HEK293 (cell line): ENCODE results near the gene LCOR.

Experiments
- CTCF ChIA-PET: fragments of 350-600 bp; formaldehyde crosslinking; extraction: SDS; loops from one replicate; lab custom pipeline; 2021; ENCODE audit warnings: antibody characterized with exemption; lab: Yijun Ruan, JAX
- POLR2A ChIA-PET: fragments of 300-600 bp; formaldehyde crosslinking; extraction: SDS; loops from one replicate; lab custom pipeline; 2020; ENCODE audit warnings: antibody characterized with exemption, inconsistent platforms; lab: Yijun Ruan, JAX
- H3K27ac ChIP-seq: fragments of 200-500 bp; sonication (Bioruptor generic); 2 replicates; pipeline ENCODE4 v1.5.1; 2014; ENCODE audit warnings: low read depth, low read length, control low read depth, inconsistent platforms; ENCODE audit errors: extremely low read depth
- H3K36me3 ChIP-seq, 2 experiments: fragments of 200-500 bp in 1 of 2; sonication (Bioruptor generic) in 1 of 2; 1 replicate in 1 of 2; 2 replicates in 1 of 2; pipeline ENCODE4 v1.5.1; 2014 to 2017; ENCODE audit warnings: inconsistent platforms in 2 of 2, low read length in 2 of 2; ENCODE audit not compliant: control insufficient read depth in 2 of 2, insufficient read depth in 1 of 2
- H3K4me1 ChIP-seq: fragments of 200-500 bp; sonication (Bioruptor generic); 2 replicates; pipeline ENCODE4 v1.5.1; 2014; ENCODE audit warnings: mild to moderate bottlenecking, low read length, inconsistent platforms; ENCODE audit not compliant: control insufficient read depth, insufficient read depth
- H3K4me3 ChIP-seq: 2 replicates; pipeline ENCODE4 v1.5.1; 2011; ENCODE audit warnings: low read depth, mild to moderate bottlenecking, control low read depth, low read length, moderate library complexity
- H3K9me3 ChIP-seq: fragments of 200-500 bp; sonication (Bioruptor generic); 2 replicates; pipeline ENCODE4 v1.5.1; 2014; ENCODE audit warnings: low read depth, low read length, inconsistent platforms; ENCODE audit not compliant: control insufficient read depth, insufficient read depth
- GLI2 ChIP-seq: fragments of 450-650 bp; formaldehyde crosslinking; IDR thresholded peaks from 2 replicates; pipeline ENCODE4; 2017; ENCODE audit warnings: missing biosample characterization, missing genetic modification characterization, low read depth, borderline replicate concordance
- HOXC10 ChIP-seq: sonication (generic); formaldehyde crosslinking; IDR thresholded peaks from 2 replicates; pipeline ENCODE4 v1.8.1; 2023; ENCODE audit warnings: mild to moderate bottlenecking, missing genetic modification reagents
- OVOL3 ChIP-seq: fragments of 450-650 bp; formaldehyde crosslinking; IDR thresholded peaks from 2 replicates; pipeline ENCODE4 v1.5.1; 2016; ENCODE audit warnings: missing biosample characterization, missing genetic modification characterization
- RBAK ChIP-seq: fragments of 450-650 bp; formaldehyde crosslinking; IDR thresholded peaks from 2 replicates; pipeline ENCODE4 v1.5.1; 2016; ENCODE audit warnings: missing biosample characterization, missing genetic modification characterization
- YY2 ChIP-seq: fragments of 450-650 bp; formaldehyde crosslinking; IDR thresholded peaks from 2 replicates; pipeline ENCODE4 v1.5.1; 2016; ENCODE audit warnings: missing biosample characterization, missing genetic modification characterization
- ZBTB1 ChIP-seq: fragments of 450-650 bp; formaldehyde crosslinking; IDR thresholded peaks from 2 replicates; pipeline ENCODE4 v1.5.1; 2016; ENCODE audit warnings: missing biosample characterization, missing genetic modification characterization
- ZNF114 ChIP-seq: fragments of 450-650 bp; formaldehyde crosslinking; IDR thresholded peaks from 2 replicates; pipeline ENCODE4 v1.5.0; 2017; ENCODE audit warnings: missing biosample characterization, missing genetic modification characterization
- ZNF174 ChIP-seq: fragments of 450-650 bp; formaldehyde crosslinking; IDR thresholded peaks from 2 replicates; pipeline ENCODE4 v1.5.0; 2017; ENCODE audit warnings: missing biosample characterization, mild to moderate bottlenecking, missing genetic modification characterization
- ZNF184 ChIP-seq: fragments of 450-650 bp; IDR thresholded peaks from 2 replicates; pipeline ENCODE4 v1.5.1; 2018; ENCODE audit warnings: missing biosample characterization, mild to moderate bottlenecking, missing genetic modification characterization
- ZNF2 ChIP-seq: fragments of 450-650 bp; formaldehyde crosslinking; IDR thresholded peaks from 2 replicates; pipeline ENCODE4 v1.5.1; 2016; ENCODE audit warnings: missing biosample characterization, missing genetic modification characterization
- ZNF202 ChIP-seq: fragments of 450-650 bp; formaldehyde crosslinking; IDR thresholded peaks from 2 replicates; pipeline ENCODE4 v1.5.1; 2016; ENCODE audit warnings: missing biosample characterization, missing genetic modification characterization, borderline replicate concordance
- ZNF248 ChIP-seq: fragments of 450-650 bp; formaldehyde crosslinking; IDR thresholded peaks from 2 replicates; pipeline ENCODE4 v1.5.1; 2017; ENCODE audit warnings: missing biosample characterization, missing genetic modification characterization
- ZNF341 ChIP-seq: fragments of 450-650 bp; formaldehyde crosslinking; IDR thresholded peaks from 2 replicates; pipeline ENCODE4; 2016; ENCODE audit warnings: low read depth, missing biosample characterization, missing genetic modification characterization
- ZNF548 ChIP-seq: fragments of 450-650 bp; formaldehyde crosslinking; IDR thresholded peaks from 2 replicates; pipeline ENCODE4 v1.5.1; 2016; ENCODE audit warnings: missing biosample characterization, missing genetic modification characterization
- ZNF580 ChIP-seq: fragments of 450-650 bp; formaldehyde crosslinking; IDR thresholded peaks from 2 replicates; pipeline ENCODE4 v1.5.1; 2016; ENCODE audit warnings: missing biosample characterization, missing genetic modification characterization
- ZNF585B ChIP-seq: fragments of 450-650 bp; formaldehyde crosslinking; IDR thresholded peaks from 2 replicates; pipeline ENCODE4 v1.5.1; 2016; ENCODE audit warnings: missing biosample characterization, missing genetic modification characterization
- ZNF621 ChIP-seq: fragments of 450-650 bp; formaldehyde crosslinking; IDR thresholded peaks from 2 replicates; pipeline ENCODE4 v1.5.1; 2017; ENCODE audit warnings: missing biosample characterization, missing genetic modification characterization
- ZNF623 ChIP-seq: fragments of 450-650 bp; formaldehyde crosslinking; IDR thresholded peaks from 2 replicates; pipeline ENCODE4 v1.5.1; 2016; ENCODE audit warnings: missing biosample characterization, missing genetic modification characterization
- ZNF843 ChIP-seq: fragments of 450-650 bp; formaldehyde crosslinking; IDR thresholded peaks from 2 replicates; pipeline ENCODE4 v1.5.1; 2016; ENCODE audit warnings: missing biosample characterization, missing genetic modification characterization
- ZSCAN30 ChIP-seq: fragments of 450-650 bp; IDR thresholded peaks from 2 replicates; pipeline ENCODE4 v1.5.1; 2018; ENCODE audit warnings: missing biosample characterization, mild to moderate bottlenecking, missing genetic modification characterization, moderate library complexity
- TF ChIP-seq, protein P1 (sequence below): fragments of 450-650 bp; formaldehyde crosslinking; IDR thresholded peaks from 2 replicates; pipeline ENCODE4 v1.5.1; 2016; ENCODE audit warnings: missing biosample characterization, missing genetic modification characterization

Gene LCOR

GRCh38 chr10:97001183-97001991 lies 169.3 kb downstream of the LCOR start:
- no peak overlapping the region for H3K4me3 ChIP-seq
- no peaks in the 10 kb centered on the region; the same call in 1 of the 2 replicates for H3K4me1 ChIP-seq
- POLR2A ChIA-PET = no interaction called here
- no peaks in the 10 kb centered on the region for H3K36me3 ChIP-seq
- CTCF ChIA-PET = no interaction called here
- no peak for TF ChIP-seq ZNF341 (tag by site-specific recombination)
- no peak overlapping the region for H3K27ac ChIP-seq
- no peaks in the 10 kb centered on the region for H3K9me3 ChIP-seq

- no peaks in the 10 kb centered on the region for H3K36me3 ChIP-seq
- no peaks in the 10 kb centered on the region for H3K4me1 ChIP-seq
- no peak overlapping the region for H3K27ac ChIP-seq
- no peak for TF ChIP-seq ZNF585B (tag by site-specific recombination)
- TF ChIP-seq ZNF621 = no peak
- TF ChIP-seq ZNF202 (tag by site-specific recombination) = no peak
- no peak for TF ChIP-seq ZNF184
- TF ChIP-seq, protein P1, sequence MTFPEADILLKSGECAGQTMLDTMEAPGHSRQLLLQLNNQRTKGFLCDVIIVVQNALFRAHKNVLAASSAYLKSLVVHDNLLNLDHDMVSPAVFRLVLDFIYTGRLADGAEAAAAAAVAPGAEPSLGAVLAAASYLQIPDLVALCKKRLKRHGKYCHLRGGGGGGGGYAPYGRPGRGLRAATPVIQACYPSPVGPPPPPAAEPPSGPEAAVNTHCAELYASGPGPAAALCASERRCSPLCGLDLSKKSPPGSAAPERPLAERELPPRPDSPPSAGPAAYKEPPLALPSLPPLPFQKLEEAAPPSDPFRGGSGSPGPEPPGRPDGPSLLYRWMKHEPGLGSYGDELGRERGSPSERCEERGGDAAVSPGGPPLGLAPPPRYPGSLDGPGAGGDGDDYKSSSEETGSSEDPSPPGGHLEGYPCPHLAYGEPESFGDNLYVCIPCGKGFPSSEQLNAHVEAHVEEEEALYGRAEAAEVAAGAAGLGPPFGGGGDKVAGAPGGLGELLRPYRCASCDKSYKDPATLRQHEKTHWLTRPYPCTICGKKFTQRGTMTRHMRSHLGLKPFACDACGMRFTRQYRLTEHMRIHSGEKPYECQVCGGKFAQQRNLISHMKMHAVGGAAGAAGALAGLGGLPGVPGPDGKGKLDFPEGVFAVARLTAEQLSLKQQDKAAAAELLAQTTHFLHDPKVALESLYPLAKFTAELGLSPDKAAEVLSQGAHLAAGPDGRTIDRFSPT = peak; percentile 22; the same call in 1 of the 2 replicates
- H3K4me3 ChIP-seq = no peak overlapping the region
- ChIA-PET POLR2A (no interaction called here), CTCF (interaction anchor here (0.6 kb wide), 1 partner anchor 92 kb away, joined by 3 read pairs; no protein-coding TSS in a partner anchor)
- H3K9me3 ChIP-seq = no peaks in the 10 kb centered on the region
Measured at GRCh38 chr10:97002670-97003069, 170.6 kb downstream of the LCOR start.

GRCh38 chr10:97003151-97003803 lies 171.2 kb downstream of the LCOR start:
- POLR2A ChIA-PET = no interaction called here
- Histone ChIP-seq H3K4me1 (no peaks in the 10 kb centered on the region), H3K36me3 (no peaks in the 10 kb centered on the region), H3K9me3 (no peaks in the 10 kb centered on the region), H3K4me3 (no peak overlapping the region), H3K27ac (no peak overlapping the region)
- CTCF ChIA-PET = interaction anchor here (0.8 to 1.0 kb wide), 2 partner anchors 22 to 29 kb away, joined by 3 read pairs; no protein-coding TSS in a partner anchor
- no peak for TF ChIP-seq ZNF174
- TF ChIP-seq YY2 (tag by site-specific recombination) = no peak
- no peak for TF ChIP-seq ZNF248 (tag by site-specific recombination)
- TF ChIP-seq ZNF580 = no peak
- TF ChIP-seq GLI2 = no peak
- TF ChIP-seq ZBTB1 (tag by site-specific recombination) = no peak
- no peak for TF ChIP-seq OVOL3 (tag by site-specific recombination)
- TF ChIP-seq HOXC10 (CRISPR knock-in tag) = no peak
- no peak for TF ChIP-seq ZNF843 (tag by site-specific recombination)
- no peak for TF ChIP-seq ZNF548 (tag by site-specific recombination)
- TF ChIP-seq ZNF623 = no peak
- TF ChIP-seq ZNF114 (tag by site-specific recombination) = no peak
- TF ChIP-seq ZSCAN30 (tag by site-specific recombination) = no peak
- TF ChIP-seq ZNF2 (tag by site-specific recombination) = no peak
- no peak for TF ChIP-seq RBAK (tag by site-specific recombination)
- TF ChIP-seq, all 188 proteins: peak for 0
